ENCODE measurements around the gene PIRT.

DNA sequence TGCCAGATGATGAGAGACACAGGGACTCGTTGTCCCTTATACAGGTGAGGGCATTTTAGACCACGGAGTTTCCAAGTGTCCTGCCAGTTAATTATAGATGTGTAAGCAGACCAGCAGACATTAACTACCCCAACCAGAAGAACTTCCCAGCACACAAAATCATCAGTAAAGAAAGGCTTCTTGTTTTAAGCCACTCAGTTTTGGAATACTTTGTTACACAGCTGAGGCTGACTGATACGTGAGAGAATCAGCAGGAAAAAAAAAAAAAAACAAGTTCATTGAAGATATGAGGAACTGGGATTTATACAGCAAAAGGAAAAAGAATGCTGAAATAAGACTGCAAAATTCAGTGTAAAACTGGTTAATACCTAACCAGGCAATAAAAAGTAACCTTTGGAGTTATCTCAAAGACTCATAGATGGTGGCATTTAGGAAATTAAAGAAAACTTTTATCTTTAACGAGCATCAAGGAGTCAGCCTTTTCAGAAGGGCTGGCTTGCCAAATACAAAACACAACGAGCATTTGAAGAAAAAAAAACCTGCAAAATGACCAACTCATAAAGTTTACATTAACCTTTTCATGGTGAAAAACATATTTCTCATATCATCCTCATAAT is 62.0 kb downstream of the PIRT start:
- TF ChIP-seq POLR2A (IDR thresholded peaks at IDR 0.05) (no peak), POLR2AphosphoS5 (IDR thresholded peaks at IDR 0.05) (no peak)
- TF ChIP-seq, protein P1, sequence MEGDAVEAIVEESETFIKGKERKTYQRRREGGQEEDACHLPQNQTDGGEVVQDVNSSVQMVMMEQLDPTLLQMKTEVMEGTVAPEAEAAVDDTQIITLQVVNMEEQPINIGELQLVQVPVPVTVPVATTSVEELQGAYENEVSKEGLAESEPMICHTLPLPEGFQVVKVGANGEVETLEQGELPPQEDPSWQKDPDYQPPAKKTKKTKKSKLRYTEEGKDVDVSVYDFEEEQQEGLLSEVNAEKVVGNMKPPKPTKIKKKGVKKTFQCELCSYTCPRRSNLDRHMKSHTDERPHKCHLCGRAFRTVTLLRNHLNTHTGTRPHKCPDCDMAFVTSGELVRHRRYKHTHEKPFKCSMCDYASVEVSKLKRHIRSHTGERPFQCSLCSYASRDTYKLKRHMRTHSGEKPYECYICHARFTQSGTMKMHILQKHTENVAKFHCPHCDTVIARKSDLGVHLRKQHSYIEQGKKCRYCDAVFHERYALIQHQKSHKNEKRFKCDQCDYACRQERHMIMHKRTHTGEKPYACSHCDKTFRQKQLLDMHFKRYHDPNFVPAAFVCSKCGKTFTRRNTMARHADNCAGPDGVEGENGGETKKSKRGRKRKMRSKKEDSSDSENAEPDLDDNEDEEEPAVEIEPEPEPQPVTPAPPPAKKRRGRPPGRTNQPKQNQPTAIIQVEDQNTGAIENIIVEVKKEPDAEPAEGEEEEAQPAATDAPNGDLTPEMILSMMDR (IDR thresholded peaks at IDR 0.05), result no peak
